Measurements from ENCODE around the gene GSKIP.

GSKIP gene

GRCh38 chr14:96421236-96421635 lies 57.9 kb downstream of the GSKIP start:
- DNase-seq = no peak

- no peak for DNase-seq
Observed at GRCh38 chr14:96422992-96423391, 59.7 kb downstream of the GSKIP start.

GRCh38 chr14:96423446-96424108 lies 60.3 kb downstream of the GSKIP start:
- no peak for DNase-seq

- DNase-seq = peak in 3 of 5 donors; percentile 6 to 49 (median 16)
Observed at GRCh38 chr14:96424109-96424989, 61.0 kb downstream of the GSKIP start.

- no peak for DNase-seq
Observed at GRCh38 chr14:96434040-96434439, 70.7 kb downstream of the GSKIP start.
